NCI-H460 (cell line): ENCODE results near the gene CLCN6. TPM values are rescaled to one million over a fixed set of nuclear protein-coding genes. Genes with fewer than 3 reads are reported as not detected.

Source experiments
- DNase-seq: peaks from one replicate; pipeline ENCODE4 v3.0.0-alpha.2; 2016; ENCODE audit warnings: low read depth; ENCODE audit errors: extremely low read depth
- total RNA-seq: library from RNA; depleted of rRNA; stranded (reverse); fragments of >200 nt; shearing (Covaris generic); gene quantifications from 2 replicates; pipeline ENCODE4 v1.2.3, GENCODE V29; 2014

CLCN6 gene
- total RNA-seq, 1 experiment from 2014 or later: 6.5 TPM

GRCh38 chr1:11847667-11848372 lies 41.8 kb downstream of the CLCN6 start, which contains the start of gene NPPA:
TSS of gene NPPA (minus strand) at chr1:11847783. CDS start at chr1:11847684, 99 bp downstream.
- no peak for DNase-seq

GRCh38 chr1:11848373-11848700 lies 42.3 kb downstream of the CLCN6 start:
- no peak for DNase-seq

- DNase-seq: no peak
Observed at GRCh38 chr1:11850156-11850555, 44.2 kb downstream of the CLCN6 start.

GRCh38 chr1:11851180-11851579 lies 45.2 kb downstream of the CLCN6 start:
- no peak for DNase-seq

GRCh38 chr1:11854519-11854918 lies 48.5 kb downstream of the CLCN6 start:
- no peak for DNase-seq

GRCh38 chr1:11855430-11855829 lies 49.4 kb downstream of the CLCN6 start:
- DNase-seq: no peak

- no peak for DNase-seq
Observed at GRCh38 chr1:11856698-11857097, 50.7 kb downstream of the CLCN6 start.

- no peak for DNase-seq
Observed at GRCh38 chr1:11857164-11857851, 51.3 kb downstream of the CLCN6 start.

- no peak for DNase-seq
Observed at GRCh38 chr1:11858158-11858557, 52.2 kb downstream of the CLCN6 start.

- DNase-seq: no peak
Observed at GRCh38 chr1:11858613-11858967, 52.6 kb downstream of the CLCN6 start, which contains the start of gene NPPB. TSS of gene NPPB (minus strand) at chr1:11858945. CDS start at chr1:11858833, 112 bp downstream.

GRCh38 chr1:11858968-11859871 lies 53.2 kb downstream of the CLCN6 start:
- DNase-seq: peak; percentile 41

- DNase-seq: no peak
Observed at GRCh38 chr1:11860083-11860482, 54.1 kb downstream of the CLCN6 start.

- DNase-seq: no peak
Observed at GRCh38 chr1:11860587-11860986, 54.6 kb downstream of the CLCN6 start.

GRCh38 chr1:11862890-11863289 lies 56.9 kb downstream of the CLCN6 start:
- no peak for DNase-seq

- no peak for DNase-seq
Observed at GRCh38 chr1:11868331-11868980, 62.5 kb downstream of the CLCN6 start.

GRCh38 chr1:11869104-11869503 lies 63.1 kb downstream of the CLCN6 start:
- DNase-seq: no peak

GRCh38 chr1:11869650-11870207 lies 63.7 kb downstream of the CLCN6 start:
- DNase-seq: no peak

GRCh38 chr1:11872545-11872944 lies 66.6 kb downstream of the CLCN6 start:
- no peak for DNase-seq

GRCh38 chr1:11873395-11874257 lies 67.6 kb downstream of the CLCN6 start:
- no peak for DNase-seq

GRCh38 chr1:11874258-11874562 lies 68.2 kb downstream of the CLCN6 start:
- DNase-seq: no peak
